Measurements from ENCODE around the gene RYR3. TPM values are rescaled to one million over a fixed set of nuclear protein-coding genes. Genes with fewer than 3 reads are reported as not detected.

Gene RYR3
- total and polyA plus RNA-seq, 2 donors (not counting 1 experiment from before 2014, with no cell fraction given) = not detected

DNA sequence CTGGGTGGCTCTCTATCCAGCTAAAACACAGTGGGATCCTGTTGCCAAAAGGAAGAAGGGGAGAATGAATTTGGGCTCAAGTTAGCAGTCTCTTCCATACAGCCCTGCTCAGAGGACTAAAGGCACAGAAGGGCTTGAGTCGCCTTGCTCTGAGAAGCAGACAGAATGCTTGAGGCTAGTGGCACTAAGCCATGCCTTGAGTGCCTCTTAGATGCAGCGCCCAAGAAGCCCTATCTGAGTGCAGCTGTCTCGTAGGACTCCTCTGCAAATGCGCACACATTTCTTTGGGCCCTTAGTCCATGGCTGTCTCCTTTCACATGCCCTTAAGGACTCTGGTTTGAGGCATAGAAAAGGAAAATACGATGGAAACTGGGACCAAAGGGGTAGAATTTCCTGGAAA lies 446.2 kb downstream of the RYR3 start:
- Histone ChIP-seq H3K4me2 (replicated peaks; ENCODE audit: low read depth, low read length, poor library complexity, severe bottlenecking) (no peak overlapping the region), H3K27ac (ENCODE audit: low read length in 2 of 2) (no peak overlapping the region), H3K27me3 (replicated peaks in 1 of 4; ENCODE audit: control extremely low read depth in 1 of 4, control insufficient read depth in 3 of 4, insufficient read depth in 4 of 4, low read length in 3 of 4) (no peaks in the 10 kb centered on the region), H3K4me1 (ENCODE audit: control insufficient read depth in 2 of 2, insufficient read depth in 2 of 2, low read length in 2 of 2) (no peaks in the 10 kb centered on the region), H4K20me1 (ENCODE audit: control insufficient read depth, insufficient read depth, low read length, poor library complexity, severe bottlenecking) (no peaks in the 10 kb centered on the region), H3K9me3 (ENCODE audit: control extremely low read depth in 1 of 3, control insufficient read depth in 2 of 3, insufficient read depth in 1 of 3, low read length in 2 of 3) (peaks cover 0 to 4% (median 0%) of the 10 kb centered on the region in 3 donors), H2AFZ (ENCODE audit: insufficient read depth, low read depth, low read length, poor library complexity, severe bottlenecking) (no peak overlapping the region), H3K79me2 (ENCODE audit: control insufficient read depth, insufficient read depth, low read length) (no peaks in the 10 kb centered on the region), H3K9ac (ENCODE audit: low read length) (no peak overlapping the region), H3K4me3 (ENCODE audit: control extremely low read depth in 1 of 5, extremely low read depth in 1 of 5, insufficient read depth in 1 of 5, low read depth in 2 of 5, low read length in 4 of 5) (no peak overlapping the region), H3K36me3 (replicated peaks in 1 of 2; ENCODE audit: control extremely low read depth in 1 of 2, control insufficient read depth in 1 of 2, extremely low read depth in 1 of 2, insufficient read depth in 2 of 2, low read length in 1 of 2) (no peaks in the 10 kb centered on the region)
- H3K27ac Mint-ChIP-seq = no peak overlapping the region
- intact Hi-C loops (cut with micrococcal nuclease) = no loop called here
- ATAC-seq (ENCODE audit: low read depth) = no peak
- peaks cover 2% of the 10 kb centered on the region for H3K4me1 Mint-ChIP-seq
- WGBS (ENCODE audit: insufficient coverage) = 94% methylated on average over 4 of the region's 5 CpGs
- no peak for TF ChIP-seq EZH2 (IDR thresholded peaks at IDR 0.05; ENCODE audit: borderline replicate concordance, insufficient read depth, low read depth, low read length, poor library complexity, severe bottlenecking)
- TF ChIP-seq, protein P1, sequence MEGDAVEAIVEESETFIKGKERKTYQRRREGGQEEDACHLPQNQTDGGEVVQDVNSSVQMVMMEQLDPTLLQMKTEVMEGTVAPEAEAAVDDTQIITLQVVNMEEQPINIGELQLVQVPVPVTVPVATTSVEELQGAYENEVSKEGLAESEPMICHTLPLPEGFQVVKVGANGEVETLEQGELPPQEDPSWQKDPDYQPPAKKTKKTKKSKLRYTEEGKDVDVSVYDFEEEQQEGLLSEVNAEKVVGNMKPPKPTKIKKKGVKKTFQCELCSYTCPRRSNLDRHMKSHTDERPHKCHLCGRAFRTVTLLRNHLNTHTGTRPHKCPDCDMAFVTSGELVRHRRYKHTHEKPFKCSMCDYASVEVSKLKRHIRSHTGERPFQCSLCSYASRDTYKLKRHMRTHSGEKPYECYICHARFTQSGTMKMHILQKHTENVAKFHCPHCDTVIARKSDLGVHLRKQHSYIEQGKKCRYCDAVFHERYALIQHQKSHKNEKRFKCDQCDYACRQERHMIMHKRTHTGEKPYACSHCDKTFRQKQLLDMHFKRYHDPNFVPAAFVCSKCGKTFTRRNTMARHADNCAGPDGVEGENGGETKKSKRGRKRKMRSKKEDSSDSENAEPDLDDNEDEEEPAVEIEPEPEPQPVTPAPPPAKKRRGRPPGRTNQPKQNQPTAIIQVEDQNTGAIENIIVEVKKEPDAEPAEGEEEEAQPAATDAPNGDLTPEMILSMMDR (IDR thresholded peaks at IDR 0.05) = no peak
- H3K27me3 Mint-ChIP-seq = peaks cover 42% of the 10 kb centered on the region
- ChIA-PET CTCF (no interaction called here), POLR2A (no interaction called here)
- peaks cover 4% of the 10 kb centered on the region for H3K9me3 Mint-ChIP-seq (ENCODE audit: insufficient read depth)
- H3K4me3 Mint-ChIP-seq = no peak overlapping the region
- DNase-seq = no peak

- Histone ChIP-seq H3K36me3 (replicated peaks in 1 of 2; ENCODE audit: control extremely low read depth in 1 of 2, control insufficient read depth in 1 of 2, extremely low read depth in 1 of 2, insufficient read depth in 2 of 2, low read length in 1 of 2) (no peaks in the 10 kb centered on the region), H3K9ac (ENCODE audit: low read length) (no peak overlapping the region), H3K4me2 (replicated peaks; ENCODE audit: low read depth, low read length, poor library complexity, severe bottlenecking) (no peak overlapping the region), H3K4me3 (ENCODE audit: control extremely low read depth in 1 of 5, extremely low read depth in 1 of 5, insufficient read depth in 1 of 5, low read depth in 2 of 5, low read length in 4 of 5) (no peak overlapping the region), H4K20me1 (ENCODE audit: control insufficient read depth, insufficient read depth, low read length, poor library complexity, severe bottlenecking) (no peaks in the 10 kb centered on the region), H3K9me3 (ENCODE audit: control extremely low read depth in 1 of 3, control insufficient read depth in 2 of 3, insufficient read depth in 1 of 3, low read length in 2 of 3) (peaks cover 0 to 4% (median 0%) of the 10 kb centered on the region in 3 donors), H2AFZ (ENCODE audit: insufficient read depth, low read depth, low read length, poor library complexity, severe bottlenecking) (no peak overlapping the region), H3K27ac (ENCODE audit: low read length in 2 of 2) (no peak overlapping the region), H3K79me2 (ENCODE audit: control insufficient read depth, insufficient read depth, low read length) (no peaks in the 10 kb centered on the region), H3K4me1 (ENCODE audit: control insufficient read depth in 2 of 2, insufficient read depth in 2 of 2, low read length in 2 of 2) (no peaks in the 10 kb centered on the region), H3K27me3 (replicated peaks in 1 of 4; ENCODE audit: control extremely low read depth in 1 of 4, control insufficient read depth in 3 of 4, insufficient read depth in 4 of 4, low read length in 3 of 4) (no peaks in the 10 kb centered on the region)
- no peak overlapping the region for H3K27ac Mint-ChIP-seq
- H3K4me1 Mint-ChIP-seq = peaks cover 2% of the 10 kb centered on the region
- no peaks in the 10 kb centered on the region for H3K9me3 Mint-ChIP-seq (ENCODE audit: insufficient read depth)
- no peak for TF ChIP-seq EZH2 (IDR thresholded peaks at IDR 0.05; ENCODE audit: borderline replicate concordance, insufficient read depth, low read depth, low read length, poor library complexity, severe bottlenecking)
- TF ChIP-seq, protein P1 (IDR thresholded peaks at IDR 0.05) = no peak
- WGBS (ENCODE audit: insufficient coverage) = 100% methylated on average over 7 of the region's 13 CpGs
- H3K27me3 Mint-ChIP-seq = peaks cover 49% of the 10 kb centered on the region
- intact Hi-C loops (cut with micrococcal nuclease) = no loop called here
- ChIA-PET CTCF (no interaction called here), POLR2A (interaction anchor here (0.5 kb wide), 1 partner anchor 10 kb away, joined by 3 read pairs; no protein-coding TSS in a partner anchor)
- no peak overlapping the region for H3K4me3 Mint-ChIP-seq
- ATAC-seq (ENCODE audit: low read depth) (no peak), DNase-seq (no peak)
Observed at GRCh38 chr15:33757516-33758232, 446.9 kb downstream of the RYR3 start.
